Measurements from ENCODE around the gene CRIM1. TPM values are rescaled to one million over a fixed set of nuclear protein-coding genes. Genes with fewer than 3 reads are reported as not detected.

Gene CRIM1
- total and polyA plus RNA-seq, 2 experiments from 2014 or later, result 10.5 to 36.4 TPM

DNA sequence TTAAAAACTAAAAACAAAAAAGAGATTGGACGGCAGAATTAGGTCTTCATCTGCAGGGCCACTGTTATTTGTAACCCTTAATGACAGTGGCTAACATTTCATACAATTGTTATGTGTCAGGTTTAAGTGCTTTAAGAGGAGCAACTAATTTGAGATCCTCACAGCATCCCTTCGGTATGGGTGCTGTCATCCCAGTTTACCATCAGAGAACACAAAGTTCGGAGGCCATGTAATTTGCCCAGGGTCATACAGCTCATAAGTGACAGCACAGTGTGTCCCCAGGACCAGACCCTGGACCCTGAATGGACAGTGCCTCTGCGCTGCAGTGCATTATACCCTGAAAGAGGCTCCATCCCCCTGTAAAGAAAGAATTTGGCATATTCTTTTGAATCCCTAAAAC lies 127.7 kb downstream of the CRIM1 start (continued):
- TF ChIP-seq, protein P1, sequence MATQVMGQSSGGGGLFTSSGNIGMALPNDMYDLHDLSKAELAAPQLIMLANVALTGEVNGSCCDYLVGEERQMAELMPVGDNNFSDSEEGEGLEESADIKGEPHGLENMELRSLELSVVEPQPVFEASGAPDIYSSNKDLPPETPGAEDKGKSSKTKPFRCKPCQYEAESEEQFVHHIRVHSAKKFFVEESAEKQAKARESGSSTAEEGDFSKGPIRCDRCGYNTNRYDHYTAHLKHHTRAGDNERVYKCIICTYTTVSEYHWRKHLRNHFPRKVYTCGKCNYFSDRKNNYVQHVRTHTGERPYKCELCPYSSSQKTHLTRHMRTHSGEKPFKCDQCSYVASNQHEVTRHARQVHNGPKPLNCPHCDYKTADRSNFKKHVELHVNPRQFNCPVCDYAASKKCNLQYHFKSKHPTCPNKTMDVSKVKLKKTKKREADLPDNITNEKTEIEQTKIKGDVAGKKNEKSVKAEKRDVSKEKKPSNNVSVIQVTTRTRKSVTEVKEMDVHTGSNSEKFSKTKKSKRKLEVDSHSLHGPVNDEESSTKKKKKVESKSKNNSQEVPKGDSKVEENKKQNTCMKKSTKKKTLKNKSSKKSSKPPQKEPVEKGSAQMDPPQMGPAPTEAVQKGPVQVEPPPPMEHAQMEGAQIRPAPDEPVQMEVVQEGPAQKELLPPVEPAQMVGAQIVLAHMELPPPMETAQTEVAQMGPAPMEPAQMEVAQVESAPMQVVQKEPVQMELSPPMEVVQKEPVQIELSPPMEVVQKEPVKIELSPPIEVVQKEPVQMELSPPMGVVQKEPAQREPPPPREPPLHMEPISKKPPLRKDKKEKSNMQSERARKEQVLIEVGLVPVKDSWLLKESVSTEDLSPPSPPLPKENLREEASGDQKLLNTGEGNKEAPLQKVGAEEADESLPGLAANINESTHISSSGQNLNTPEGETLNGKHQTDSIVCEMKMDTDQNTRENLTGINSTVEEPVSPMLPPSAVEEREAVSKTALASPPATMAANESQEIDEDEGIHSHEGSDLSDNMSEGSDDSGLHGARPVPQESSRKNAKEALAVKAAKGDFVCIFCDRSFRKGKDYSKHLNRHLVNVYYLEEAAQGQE (IDR thresholded peaks at IDR 0.05; ENCODE audit: unreplicated experiment), result no peak
- TF ChIP-seq, protein P2, sequence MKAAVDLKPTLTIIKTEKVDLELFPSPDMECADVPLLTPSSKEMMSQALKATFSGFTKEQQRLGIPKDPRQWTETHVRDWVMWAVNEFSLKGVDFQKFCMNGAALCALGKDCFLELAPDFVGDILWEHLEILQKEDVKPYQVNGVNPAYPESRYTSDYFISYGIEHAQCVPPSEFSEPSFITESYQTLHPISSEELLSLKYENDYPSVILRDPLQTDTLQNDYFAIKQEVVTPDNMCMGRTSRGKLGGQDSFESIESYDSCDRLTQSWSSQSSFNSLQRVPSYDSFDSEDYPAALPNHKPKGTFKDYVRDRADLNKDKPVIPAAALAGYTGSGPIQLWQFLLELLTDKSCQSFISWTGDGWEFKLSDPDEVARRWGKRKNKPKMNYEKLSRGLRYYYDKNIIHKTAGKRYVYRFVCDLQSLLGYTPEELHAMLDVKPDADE (IDR thresholded peaks at IDR 0.05), result no peak
- TF ChIP-seq EZH2 (IDR thresholded peaks at IDR 0.05; ENCODE audit: low read depth, unreplicated experiment) (no peak), ZNF114 (CRISPR knock-in tag; IDR thresholded peaks at IDR 0.05) (no peak)

DNA sequence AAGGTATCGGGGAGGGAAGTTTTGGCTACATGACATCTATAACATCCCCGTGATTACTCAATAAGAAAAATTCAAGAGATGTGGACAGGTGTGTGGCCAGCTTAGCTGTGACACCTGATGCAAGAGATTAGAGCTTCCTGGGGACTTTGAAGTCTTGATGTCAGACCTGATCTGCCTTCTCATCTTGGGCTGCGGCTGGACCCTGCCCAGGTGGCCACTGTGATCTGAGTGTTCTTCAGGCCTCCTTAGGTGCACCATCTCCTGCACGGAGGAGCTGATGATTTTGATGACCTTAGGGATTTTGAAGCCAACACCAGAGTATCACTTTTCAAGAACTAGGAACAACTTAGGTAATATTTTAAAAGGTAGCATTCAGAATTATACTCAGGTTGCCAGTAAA lies 128.9 kb downstream of the CRIM1 start:
- DNase-seq (ENCODE audit: low spot score) (no peak), ATAC-seq (no peak)
- peaks cover 16% of the 10 kb centered on the region for H3K4me1 ChIP-seq (ENCODE audit: insufficient read depth)
- H3K79me2 ChIP-seq (replicated peaks; ENCODE audit: insufficient read depth), result 0 out of 2 replicates have a peak, but pooled peaks cover 2% of the 10 kb centered on the region
- H2AFZ ChIP-seq, result no peak overlapping the region
- H3K27me3 Mint-ChIP-seq (ENCODE audit: insufficient read depth, low read depth, poor library complexity), result peaks cover 1% of the 10 kb centered on the region
- peaks cover 39% of the 10 kb centered on the region for H3K36me3 Mint-ChIP-seq (ENCODE audit: low read depth)
- peaks cover 18% of the 10 kb centered on the region for H3K4me1 Mint-ChIP-seq
- H3K9me3 Mint-ChIP-seq, result no peaks in the 10 kb centered on the region
- no peaks in the 10 kb centered on the region for H3K9me2 ChIP-seq (ENCODE audit: insufficient read depth)
- no peak overlapping the region for H3K27ac ChIP-seq (ENCODE audit: low read depth)
- H3K27ac Mint-ChIP-seq, result peak overlapping the region; percentile 64
- no peaks in the 10 kb centered on the region for H4K20me1 ChIP-seq (replicated peaks; ENCODE audit: insufficient read depth)
- no peak overlapping the region for H3K4me3 ChIP-seq
- H3K36me3 ChIP-seq (ENCODE audit: insufficient read depth), result peaks cover 17% of the 10 kb centered on the region
- H3F3A ChIP-seq (replicated peaks; ENCODE audit: low read depth), result no peaks in the 10 kb centered on the region
- no peak overlapping the region for H3K4me3 Mint-ChIP-seq
- H3K27me3 ChIP-seq (ENCODE audit: insufficient read depth), result no peaks in the 10 kb centered on the region
- H3K4me2 ChIP-seq, result no peak overlapping the region
- TF ChIP-seq, protein P3, sequence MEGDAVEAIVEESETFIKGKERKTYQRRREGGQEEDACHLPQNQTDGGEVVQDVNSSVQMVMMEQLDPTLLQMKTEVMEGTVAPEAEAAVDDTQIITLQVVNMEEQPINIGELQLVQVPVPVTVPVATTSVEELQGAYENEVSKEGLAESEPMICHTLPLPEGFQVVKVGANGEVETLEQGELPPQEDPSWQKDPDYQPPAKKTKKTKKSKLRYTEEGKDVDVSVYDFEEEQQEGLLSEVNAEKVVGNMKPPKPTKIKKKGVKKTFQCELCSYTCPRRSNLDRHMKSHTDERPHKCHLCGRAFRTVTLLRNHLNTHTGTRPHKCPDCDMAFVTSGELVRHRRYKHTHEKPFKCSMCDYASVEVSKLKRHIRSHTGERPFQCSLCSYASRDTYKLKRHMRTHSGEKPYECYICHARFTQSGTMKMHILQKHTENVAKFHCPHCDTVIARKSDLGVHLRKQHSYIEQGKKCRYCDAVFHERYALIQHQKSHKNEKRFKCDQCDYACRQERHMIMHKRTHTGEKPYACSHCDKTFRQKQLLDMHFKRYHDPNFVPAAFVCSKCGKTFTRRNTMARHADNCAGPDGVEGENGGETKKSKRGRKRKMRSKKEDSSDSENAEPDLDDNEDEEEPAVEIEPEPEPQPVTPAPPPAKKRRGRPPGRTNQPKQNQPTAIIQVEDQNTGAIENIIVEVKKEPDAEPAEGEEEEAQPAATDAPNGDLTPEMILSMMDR (conservative IDR thresholded peaks at IDR 0.05; ENCODE audit: low read depth in 2 of 2), result no peak
- TF ChIP-seq, protein P2 (IDR thresholded peaks at IDR 0.05), result no peak
- no peak for TF ChIP-seq POLR2AphosphoS5 (IDR thresholded peaks at IDR 0.05; ENCODE audit: low read depth)
- TF ChIP-seq ZNF114 (CRISPR knock-in tag; IDR thresholded peaks at IDR 0.05), result no peak
- TF ChIP-seq, protein P1 (IDR thresholded peaks at IDR 0.05; ENCODE audit: unreplicated experiment), result no peak
- no peak for TF ChIP-seq JUNB (IDR thresholded peaks at IDR 0.05; ENCODE audit: unreplicated experiment)
